Panc1 (cell line): Measurements from ENCODE around the gene SLC22A5. TPM values are rescaled to one million over a fixed set of nuclear protein-coding genes. Genes with fewer than 3 reads are reported as not detected.

Source experiments
- ATAC-seq: fragments of 200-7000 bp; cut with Tn5 transposase; 2 replicates; pipeline ENCODE4 v1.9.1; 2020; ENCODE audit warnings: mild to moderate bottlenecking, moderate library complexity
- BruUV-seq: library from RNA; stranded (reverse); fragments of 400-500 nt; replicated peaks from 2 replicates; lab custom pipeline; 2021; lab: Mats Ljungman, UMichigan
- CTCF ChIA-PET: fragments of 300-600 bp; sonication (Branson Sonifier 250); formaldehyde crosslinking; loops from one replicate; lab custom pipeline; 2022; ENCODE audit warnings: antibody characterized with exemption; lab: Charles Lee
- POLR2A ChIA-PET: fragments of 300-600 bp; sonication (Branson Sonifier 250); formaldehyde crosslinking; loops from one replicate; lab custom pipeline; 2022; ENCODE audit warnings: antibody characterized with exemption; lab: Charles Lee
- DNase-seq: peaks from one replicate; pipeline ENCODE4 v3.0.0-alpha.2; 2010; ENCODE audit warnings: low read depth, low spot score
- H3K27ac ChIP-seq: 2 replicates; pipeline ENCODE4 v1.5.1; 2011; ENCODE audit warnings: mild to moderate bottlenecking, low read length, inconsistent platforms
- H3K27me3 ChIP-seq: fragments of 200-500 bp; sonication (Bioruptor generic); 2 replicates; pipeline ENCODE4 v1.6.0; 2014; ENCODE audit warnings: low read length, inconsistent platforms; ENCODE audit not compliant: control insufficient read depth, insufficient read depth
- H3K36me3 ChIP-seq: fragments of 200-500 bp; sonication (Bioruptor generic); 2 replicates; pipeline ENCODE4 v1.5.1; 2014; ENCODE audit warnings: inconsistent platforms, mild to moderate bottlenecking, low read length, moderate library complexity; ENCODE audit not compliant: control insufficient read depth, insufficient read depth
- H3K4me1 ChIP-seq: 2 replicates; pipeline ENCODE4 v1.5.1; 2011; ENCODE audit warnings: inconsistent platforms, mild to moderate bottlenecking, low read length, moderate library complexity; ENCODE audit not compliant: control insufficient read depth, insufficient read depth
- H3K4me3 ChIP-seq, 2 experiments: 2 replicates each; pipeline ENCODE4 v1.5.1; 2011 to 2012; ENCODE audit warnings: low read depth in 2 of 2, low read length in 2 of 2, mild to moderate bottlenecking in 2 of 2, inconsistent platforms in 1 of 2, moderate library complexity in 1 of 2
- H3K9me3 ChIP-seq: fragments of 200-500 bp; sonication (Bioruptor generic); 2 replicates; pipeline ENCODE4 v1.5.1; 2014; ENCODE audit warnings: low read depth, mild to moderate bottlenecking, inconsistent platforms, low read length, moderate library complexity; ENCODE audit not compliant: control insufficient read depth, insufficient read depth
- POLR2AphosphoS5 ChIP-seq: IDR thresholded peaks from 2 replicates; pipeline ENCODE4 v1.6.1; 2012; ENCODE audit warnings: mild to moderate bottlenecking, low read depth, low read length, moderate library complexity
- REST ChIP-seq, 2 experiments: IDR thresholded peaks; 2 replicates each; pipeline ENCODE4 v1.6.1; 2011 to 2012; ENCODE audit warnings: low read depth in 2 of 2, control low read depth in 1 of 2, low read length in 1 of 2, mild to moderate bottlenecking in 1 of 2, moderate library complexity in 1 of 2; ENCODE audit not compliant: insufficient read depth in 1 of 2
- SIN3A ChIP-seq: IDR thresholded peaks from 2 replicates; pipeline ENCODE4 v1.6.1; 2012; ENCODE audit warnings: low read depth, mild to moderate bottlenecking, low read length, moderate library complexity, borderline replicate concordance; ENCODE audit not compliant: insufficient read depth
- TCF7L2 ChIP-seq: IDR thresholded peaks from 2 replicates; pipeline ENCODE4 v1.6.1; 2011; ENCODE audit warnings: mild to moderate bottlenecking, low read depth, low read length, inconsistent platforms
- in situ Hi-C: cut with HindIII; loops from 2 replicates; pipeline ENCODE4 v1.10.0; 2016; ENCODE audit warnings: low sequenced_read_pairs, low pct_unique_long_range_greater_than_20kb
- intact Hi-C: fragments of 100-400 bp; cut with micrococcal nuclease; formaldehyde crosslinking; loops from one replicate; pipeline ENCODE4 v1.10.0; 2022; ENCODE audit not compliant: unreplicated experiment
- total RNA-seq: library from RNA; stranded (reverse); gene quantifications from one replicate; pipeline ENCODE4 v1.2.1, GENCODE V29; 2021; ENCODE audit not compliant: unreplicated experiment
- TF ChIP-seq, protein P1 (sequence below): fragments of 450-650 bp; IDR thresholded peaks from 2 replicates; pipeline ENCODE4 v1.5.1; 2017; ENCODE audit warnings: mild to moderate bottlenecking

SLC22A5 gene
- total RNA-seq, 1 experiment from 2014 or later, result 9.5 TPM

GRCh38 chr5:132380741-132381140 lies 11.2 kb downstream of the SLC22A5 start:
- POLR2A ChIA-PET, result no interaction called here
- Histone ChIP-seq H3K27ac (no peak overlapping the region), H3K4me1 (0 out of 2 replicates have a peak, but pooled peaks cover 2% of the 10 kb centered on the region), H3K4me3 (no peak overlapping the region), H3K27me3 (no peaks in the 10 kb centered on the region), H3K9me3 (no peaks in the 10 kb centered on the region), H3K36me3 (no peaks in the 10 kb centered on the region)
- intact Hi-C loops, result loop anchor here (10.0 kb wide), 1 partner anchor 444 kb away; no protein-coding TSS in a partner anchor
- no TSS peak for BruUV-seq
- CTCF ChIA-PET, result no interaction called here
- TF ChIP-seq REST (IDR thresholded peaks at IDR 0.05; ENCODE audit: insufficient read depth in 1 of 2, low read depth in 2 of 2, low read length in 1 of 2) (no peak), POLR2AphosphoS5 (no peak), TCF7L2 (no peak), SIN3A (no peak)
- TF ChIP-seq, protein P1, sequence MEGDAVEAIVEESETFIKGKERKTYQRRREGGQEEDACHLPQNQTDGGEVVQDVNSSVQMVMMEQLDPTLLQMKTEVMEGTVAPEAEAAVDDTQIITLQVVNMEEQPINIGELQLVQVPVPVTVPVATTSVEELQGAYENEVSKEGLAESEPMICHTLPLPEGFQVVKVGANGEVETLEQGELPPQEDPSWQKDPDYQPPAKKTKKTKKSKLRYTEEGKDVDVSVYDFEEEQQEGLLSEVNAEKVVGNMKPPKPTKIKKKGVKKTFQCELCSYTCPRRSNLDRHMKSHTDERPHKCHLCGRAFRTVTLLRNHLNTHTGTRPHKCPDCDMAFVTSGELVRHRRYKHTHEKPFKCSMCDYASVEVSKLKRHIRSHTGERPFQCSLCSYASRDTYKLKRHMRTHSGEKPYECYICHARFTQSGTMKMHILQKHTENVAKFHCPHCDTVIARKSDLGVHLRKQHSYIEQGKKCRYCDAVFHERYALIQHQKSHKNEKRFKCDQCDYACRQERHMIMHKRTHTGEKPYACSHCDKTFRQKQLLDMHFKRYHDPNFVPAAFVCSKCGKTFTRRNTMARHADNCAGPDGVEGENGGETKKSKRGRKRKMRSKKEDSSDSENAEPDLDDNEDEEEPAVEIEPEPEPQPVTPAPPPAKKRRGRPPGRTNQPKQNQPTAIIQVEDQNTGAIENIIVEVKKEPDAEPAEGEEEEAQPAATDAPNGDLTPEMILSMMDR, result no peak
- DNase-seq (no peak), ATAC-seq (no peak)
- in situ Hi-C loops, result loop anchor here (25.0 kb wide), 1 partner anchor 107 kb away; the partner anchor contains the start of gene IRF1

DNA sequence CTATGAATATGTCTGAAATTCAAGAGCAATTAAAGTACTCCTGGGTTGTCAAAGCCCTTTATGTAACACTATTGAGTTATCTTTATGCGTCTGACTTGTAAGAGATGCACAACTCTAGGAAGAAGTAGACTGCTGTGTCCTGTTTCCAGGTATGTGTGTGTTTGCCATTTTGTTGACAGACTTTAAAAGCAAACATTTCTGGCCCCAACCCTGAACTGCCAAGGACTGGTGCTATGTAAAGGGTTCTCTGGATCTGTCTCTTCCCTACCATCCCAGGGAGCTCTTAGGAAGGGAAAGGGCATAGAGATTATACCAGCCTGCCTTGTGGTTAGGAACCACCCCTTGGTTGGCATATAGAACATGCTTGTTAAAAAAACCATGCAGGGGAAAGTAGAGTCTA lies 12.1 kb downstream of the SLC22A5 start:
- Histone ChIP-seq H3K27me3 (no peaks in the 10 kb centered on the region), H3K4me1 (peaks cover 4% of the 10 kb centered on the region), H3K9me3 (no peaks in the 10 kb centered on the region), H3K36me3 (no peaks in the 10 kb centered on the region), H3K4me3 (no peak overlapping the region), H3K27ac (no peak overlapping the region)
- no TSS peak for BruUV-seq
- CTCF ChIA-PET, result no interaction called here
- no peak for ATAC-seq
- TF ChIP-seq SIN3A, result no peak
- TF ChIP-seq REST (IDR thresholded peaks at IDR 0.05; ENCODE audit: insufficient read depth in 1 of 2, low read depth in 2 of 2, low read length in 1 of 2), result no peak
- TF ChIP-seq, protein P1, result no peak
- TF ChIP-seq POLR2AphosphoS5, result no peak
- TF ChIP-seq TCF7L2, result no peak
- in situ Hi-C loops, result loop anchor here (25.0 kb wide), 1 partner anchor 106 kb away; the partner anchor contains the start of gene IRF1
- DNase-seq, result no peak
- intact Hi-C loops, result loop anchor here (10.0 kb wide), 1 partner anchor 443 kb away; no protein-coding TSS in a partner anchor
- POLR2A ChIA-PET, result no interaction called here
